GM19351 (cell line): Measurements from ENCODE around the gene RAB6A.
"Not testable (repeated sequence)": the region's sequence is repeated elsewhere in the genome, so short reads cannot be mapped to it uniquely, and the experiment has no call there.

Experiments used
- ATAC-seq: cut with Tn5 transposase; IDR thresholded peaks from one replicate; pipeline ENCODE4 v1.9.1; 2021; ENCODE audit warnings: mild to moderate bottlenecking, moderate library complexity; ENCODE audit not compliant: unreplicated experiment

RAB6A gene

GRCh38 chr11:73729594-73730206 lies 31.2 kb downstream of the RAB6A start:
- ATAC-seq = no peak

GRCh38 chr11:73728000-73728399 lies 32.9 kb downstream of the RAB6A start:
- ATAC-seq = no peak

GRCh38 chr11:73726825-73727224 lies 34.0 kb downstream of the RAB6A start:
- ATAC-seq = no peak

GRCh38 chr11:73717136-73717535 lies 43.7 kb downstream of the RAB6A start:
- no peak for ATAC-seq

- ATAC-seq = no peak
These were observed 44.5 kb downstream of the RAB6A start for GRCh38 chr11:73716153-73717056.

GRCh38 chr11:73715541-73715940 lies 45.3 kb downstream of the RAB6A start:
- no peak for ATAC-seq

- no peak for ATAC-seq
These were observed 49.9 kb downstream of the RAB6A start for GRCh38 chr11:73710964-73711363.

GRCh38 chr11:73705053-73705452 lies 55.8 kb downstream of the RAB6A start:
- ATAC-seq = no peak

- no peak for ATAC-seq
These were observed 66.9 kb downstream of the RAB6A start for GRCh38 chr11:73693899-73694525.

GRCh38 chr11:73680687-73681086 lies 80.2 kb downstream of the RAB6A start:
- no peak for ATAC-seq

- ATAC-seq = not testable (repeated sequence)
These were observed 84.3 kb downstream of the RAB6A start for GRCh38 chr11:73676552-73676951.

GRCh38 chr11:73671701-73672100 lies 89.2 kb downstream of the RAB6A start:
- no peak for ATAC-seq

- no peak for ATAC-seq
These were observed 90.1 kb downstream of the RAB6A start for GRCh38 chr11:73670808-73671207.

GRCh38 chr11:73667891-73668290 lies 93.0 kb downstream of the RAB6A start:
- no peak for ATAC-seq

- no peak for ATAC-seq
These were observed 96.0 kb downstream of the RAB6A start for GRCh38 chr11:73664877-73665276.

GRCh38 chr11:73663604-73664495 lies 97.0 kb downstream of the RAB6A start:
- no peak for ATAC-seq

GRCh38 chr11:73662445-73663157 lies 98.3 kb downstream of the RAB6A start:
- no peak for ATAC-seq

GRCh38 chr11:73661035-73661628 lies 99.7 kb downstream of the RAB6A start:
- peak; percentile 68 for ATAC-seq

GRCh38 chr11:73660497-73661034 lies 100.3 kb downstream of the RAB6A start:
- no peak for ATAC-seq

GRCh38 chr11:73659961-73660360 lies 100.9 kb downstream of the RAB6A start:
- ATAC-seq = no peak
